HPDE6-E6E7 (cell line): ENCODE data around the gene PALM.
"Not testable (repeated sequence)": the region's sequence is repeated elsewhere in the genome, so short reads cannot be mapped to it uniquely, and the experiment has no call there.

Source experiments
- DNase-seq: peaks from one replicate; pipeline ENCODE4 v3.0.0; 2011; ENCODE audit warnings: missing footprints; ENCODE audit errors: extremely low spot score

Gene PALM

DNA sequence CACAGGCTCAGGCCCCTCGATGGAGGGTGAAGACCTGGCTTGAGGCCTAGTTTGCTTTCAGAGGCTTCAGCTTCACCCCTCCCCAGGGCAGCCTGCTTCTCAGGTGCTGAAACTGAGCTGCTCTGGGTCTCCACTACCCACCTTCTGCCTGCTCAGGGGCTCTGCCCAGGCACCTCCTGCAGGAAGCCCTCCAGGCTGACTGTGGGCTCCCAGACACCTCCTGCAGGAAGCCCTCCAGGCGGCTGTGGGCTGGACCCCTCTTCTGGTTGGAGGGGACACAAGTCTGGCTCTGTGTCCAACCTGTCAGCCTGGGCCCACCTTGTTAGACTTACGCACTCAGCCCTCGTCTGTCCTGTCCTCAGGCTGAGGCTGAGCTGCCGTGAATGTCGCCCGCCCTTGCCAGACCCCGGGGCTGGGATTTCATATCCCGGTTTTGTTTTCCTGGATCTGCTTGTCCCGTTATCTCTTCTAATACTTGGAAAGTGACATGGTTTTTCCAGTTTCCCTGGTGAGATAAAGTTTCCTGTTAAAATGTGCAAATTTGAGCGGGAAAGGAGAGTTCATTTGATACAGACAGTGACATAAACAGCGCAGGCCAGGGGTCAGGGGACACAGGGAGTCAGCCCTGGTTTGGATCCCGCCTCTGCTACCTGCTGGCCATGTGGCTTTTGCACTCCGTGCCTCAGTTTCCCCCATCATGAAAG, 21.4 kb downstream of the PALM start:
- no peak for DNase-seq

DNA sequence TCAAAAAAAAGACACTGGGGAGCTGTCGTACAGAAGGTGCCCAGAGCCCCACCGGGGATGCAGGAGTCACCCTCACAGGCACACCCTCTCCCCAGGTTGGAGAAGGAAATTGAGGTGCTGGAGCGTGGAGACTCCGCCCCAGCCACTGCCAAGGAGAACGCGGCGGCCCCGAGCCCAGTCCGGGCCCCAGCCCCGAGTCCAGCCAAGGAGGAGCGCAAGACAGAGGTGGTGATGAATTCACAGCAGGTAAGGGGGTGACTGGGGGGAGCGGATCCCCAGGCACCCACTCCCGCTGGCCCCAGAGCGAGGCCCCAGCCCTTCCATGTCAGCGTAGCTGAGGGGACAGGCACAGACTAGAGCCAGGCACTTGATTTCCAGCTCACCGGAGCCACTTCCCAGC, 22.3 kb downstream of the PALM start:
- DNase-seq = no peak

DNA sequence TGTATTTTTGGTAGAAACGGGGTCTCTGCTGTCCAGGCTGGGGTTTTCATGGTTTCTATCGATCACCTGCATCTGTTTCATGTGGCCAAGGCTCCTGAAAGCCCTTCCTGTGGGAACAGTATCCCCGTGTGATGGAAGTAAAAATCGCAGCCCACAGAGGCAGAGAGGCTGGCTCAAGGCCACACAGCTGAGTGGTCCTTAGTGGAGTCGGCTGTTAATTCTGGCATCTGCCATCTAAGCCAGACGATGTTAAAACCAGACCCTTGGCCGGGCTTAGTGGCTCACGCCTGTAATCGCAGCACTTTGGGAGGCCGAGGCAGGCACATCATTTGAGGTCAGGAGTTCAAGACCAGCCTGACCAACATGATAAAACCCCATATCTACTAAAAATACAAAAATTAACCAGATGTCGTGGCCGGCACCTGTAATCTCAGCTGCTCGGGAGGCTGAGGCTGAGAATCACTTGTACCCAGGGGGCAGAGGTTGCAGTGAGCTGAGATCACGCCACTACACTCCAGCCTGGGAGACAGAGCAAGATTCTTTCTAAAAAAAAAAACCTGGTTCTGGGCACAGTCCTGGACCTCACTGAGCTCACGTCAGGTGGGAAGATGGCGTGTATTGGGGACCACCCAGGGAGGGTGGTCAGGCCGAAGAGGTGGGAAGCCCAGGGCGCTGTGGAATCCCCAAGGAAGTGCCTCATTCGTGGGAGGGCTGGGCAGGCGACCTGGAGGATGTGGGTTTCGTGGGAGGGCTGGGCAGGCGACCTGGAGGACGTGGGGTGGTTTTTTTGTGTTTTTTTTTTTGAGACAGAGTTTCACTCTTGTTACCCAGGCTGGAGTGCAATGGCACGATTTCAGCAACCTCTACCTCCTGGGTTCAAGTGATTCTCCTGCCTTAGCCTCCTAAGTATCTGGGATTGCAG, 23.7 kb downstream of the PALM start:
- no peak for DNase-seq

DNA sequence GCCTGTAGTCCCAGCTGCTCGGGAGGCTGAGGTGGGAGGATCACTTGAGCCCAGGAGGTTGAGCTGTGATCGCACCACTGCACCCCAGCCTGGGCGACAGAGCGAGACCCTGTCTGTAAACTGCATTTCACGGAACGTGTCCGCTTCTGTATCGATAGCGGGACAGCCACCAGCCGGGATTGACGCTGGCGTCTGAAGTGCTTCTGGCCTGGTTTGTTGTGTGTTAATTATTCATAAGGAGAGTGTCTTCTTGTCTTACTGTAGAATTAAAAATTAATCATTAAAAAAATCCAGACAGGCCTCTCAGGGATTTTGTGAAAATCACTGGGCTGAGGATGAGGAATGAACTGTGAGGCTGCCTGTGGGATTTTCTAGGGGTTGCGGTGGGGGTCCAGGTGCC, 26.0 kb downstream of the PALM start:
- DNase-seq = no peak

DNA sequence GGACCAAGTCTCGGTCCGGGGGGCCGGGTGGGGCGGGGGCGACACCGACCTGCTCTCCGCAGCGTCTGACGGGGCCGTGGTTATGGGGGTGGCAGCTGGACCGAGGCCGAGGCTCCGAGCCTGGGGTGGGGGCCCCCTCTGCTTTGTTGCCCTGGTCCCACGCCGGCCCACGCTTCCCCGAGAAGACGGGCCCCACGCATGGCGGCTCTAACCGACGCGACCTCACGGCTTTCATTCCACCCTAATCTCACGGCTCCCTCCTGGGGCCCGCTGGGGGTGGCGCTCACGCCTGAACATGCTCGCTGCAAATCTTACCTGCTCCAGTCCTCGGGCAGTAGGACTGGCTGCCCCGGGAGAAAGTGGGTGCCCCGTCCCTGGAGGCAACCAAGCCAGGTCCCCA, 27.4 kb downstream of the PALM start:
- no peak for DNase-seq

DNA sequence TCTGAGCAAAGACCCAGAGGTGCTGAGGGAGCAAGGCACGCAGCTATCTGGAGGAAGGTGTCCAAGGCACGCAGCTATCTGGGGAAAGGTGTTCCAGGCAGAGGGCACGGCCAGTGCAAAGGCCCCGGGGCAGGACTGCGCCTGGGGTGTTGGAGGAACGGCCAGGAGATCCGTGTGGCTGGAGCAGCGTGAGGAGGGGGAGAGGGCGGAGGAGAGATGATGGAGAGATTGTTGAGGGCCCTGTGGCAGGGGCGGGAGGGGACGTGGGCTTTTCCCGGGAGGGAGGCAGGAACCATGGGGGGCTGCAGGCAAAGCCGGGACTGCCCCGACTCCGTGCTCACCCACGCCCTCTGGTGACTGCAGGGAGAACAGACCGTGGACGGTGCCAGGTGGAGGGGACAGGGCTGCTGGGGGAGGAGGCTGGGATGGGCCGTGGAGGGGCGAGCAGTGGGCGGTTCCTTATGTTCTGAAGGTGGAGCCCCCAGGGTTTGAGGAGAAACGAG, 28.9 kb downstream of the PALM start:
- DNase-seq = no peak

DNA sequence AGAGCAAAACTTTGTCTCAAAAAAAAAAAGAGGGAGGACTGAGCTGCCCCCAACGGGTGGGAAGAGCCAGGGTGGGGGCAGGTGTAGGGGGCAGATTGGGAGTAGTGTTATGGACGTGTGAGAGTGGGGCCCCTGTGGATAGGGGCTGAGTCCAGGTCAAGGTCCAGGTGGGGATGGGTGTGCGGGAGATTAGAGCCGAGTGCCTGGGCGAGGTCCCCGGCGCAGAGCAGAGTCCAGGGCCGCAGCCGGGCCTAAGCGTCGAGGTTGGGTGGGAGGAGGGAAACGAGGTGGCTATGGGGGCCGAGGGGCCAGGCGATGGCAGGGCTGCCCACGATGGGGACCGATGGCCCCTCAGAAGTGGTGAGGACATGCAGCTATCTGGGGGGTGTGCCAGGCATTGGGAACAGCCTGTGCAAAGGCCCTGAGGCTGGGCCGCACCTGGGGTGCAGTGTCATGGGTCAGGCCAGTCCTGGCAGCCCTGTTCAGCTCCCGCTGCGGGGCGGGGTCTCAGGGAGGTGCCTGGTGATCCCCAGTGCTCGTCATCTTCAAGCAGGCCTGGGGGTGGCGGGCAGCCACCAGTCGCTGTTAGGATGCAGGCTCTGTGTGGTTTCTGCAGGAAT, 29.9 kb downstream of the PALM start:
- no peak for DNase-seq

DNA sequence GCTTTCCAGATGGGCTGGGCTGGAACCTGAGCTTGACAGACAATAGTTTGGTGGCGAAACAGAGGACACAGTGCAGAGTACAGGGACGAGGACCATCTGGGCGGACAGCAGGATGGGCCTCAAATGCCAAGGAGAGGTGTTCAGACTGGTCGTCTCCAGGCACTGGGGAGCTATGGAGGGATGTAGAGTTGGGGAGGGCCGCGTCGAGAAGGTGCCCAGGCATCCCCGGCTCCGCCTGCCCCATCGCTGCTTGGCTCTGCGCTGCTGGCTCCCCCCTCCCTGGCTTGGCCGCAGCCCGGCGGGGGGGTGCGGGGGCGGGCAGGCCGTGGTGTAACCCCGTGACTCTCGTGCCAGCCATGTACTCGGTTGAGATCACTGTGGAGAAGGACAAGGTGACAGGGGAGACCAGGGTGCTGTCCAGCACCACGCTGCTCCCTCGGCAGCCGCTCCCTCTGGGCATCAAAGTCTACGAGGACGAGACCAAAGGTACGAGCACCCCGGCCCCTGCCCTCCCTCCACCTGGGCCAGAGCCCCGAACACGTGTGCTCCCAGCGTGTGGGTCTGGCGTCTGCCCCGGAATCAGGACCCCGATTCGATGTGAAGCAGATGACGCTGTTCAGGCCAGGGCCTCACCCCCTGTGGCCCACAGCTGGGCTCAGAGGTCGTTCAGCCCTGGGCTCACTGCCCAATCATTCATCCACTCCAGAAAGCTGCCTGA, 31.4 kb downstream of the PALM start:
- DNase-seq = no peak

DNA sequence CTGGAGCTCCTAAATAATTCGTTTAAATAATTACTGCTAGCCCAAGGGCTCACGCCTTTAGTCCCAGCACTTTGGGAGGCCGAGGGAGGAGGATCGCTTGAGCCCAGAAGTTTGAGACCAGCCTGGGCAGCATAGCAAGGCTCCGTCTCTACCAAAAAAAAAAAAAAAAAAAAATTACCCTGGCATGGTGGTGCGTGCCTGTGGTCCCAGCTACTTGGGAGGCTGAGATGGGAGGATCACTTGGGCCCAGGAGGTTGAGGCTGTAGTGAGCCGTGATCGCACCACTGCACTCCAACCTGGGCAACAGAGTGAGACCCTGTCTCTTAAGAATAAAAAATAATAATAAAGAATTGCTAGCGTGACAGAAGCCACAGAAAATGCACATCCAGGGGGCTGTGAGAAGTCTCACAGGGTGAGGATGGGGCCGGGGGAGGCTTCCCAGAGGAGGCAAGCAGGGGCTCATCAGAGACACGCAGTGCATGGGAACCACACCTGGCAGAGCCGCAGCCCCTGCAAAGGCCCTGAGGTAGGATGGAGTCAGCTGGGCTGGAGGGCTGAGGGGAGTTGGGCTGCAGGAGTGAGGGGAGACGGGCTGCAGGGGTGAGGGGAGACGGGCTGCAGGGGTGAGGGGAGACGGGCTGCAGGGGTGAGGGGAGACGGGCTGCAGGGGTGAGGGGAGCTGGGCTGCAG, 32.2 kb downstream of the PALM start:
- not testable (repeated sequence) for DNase-seq

DNA sequence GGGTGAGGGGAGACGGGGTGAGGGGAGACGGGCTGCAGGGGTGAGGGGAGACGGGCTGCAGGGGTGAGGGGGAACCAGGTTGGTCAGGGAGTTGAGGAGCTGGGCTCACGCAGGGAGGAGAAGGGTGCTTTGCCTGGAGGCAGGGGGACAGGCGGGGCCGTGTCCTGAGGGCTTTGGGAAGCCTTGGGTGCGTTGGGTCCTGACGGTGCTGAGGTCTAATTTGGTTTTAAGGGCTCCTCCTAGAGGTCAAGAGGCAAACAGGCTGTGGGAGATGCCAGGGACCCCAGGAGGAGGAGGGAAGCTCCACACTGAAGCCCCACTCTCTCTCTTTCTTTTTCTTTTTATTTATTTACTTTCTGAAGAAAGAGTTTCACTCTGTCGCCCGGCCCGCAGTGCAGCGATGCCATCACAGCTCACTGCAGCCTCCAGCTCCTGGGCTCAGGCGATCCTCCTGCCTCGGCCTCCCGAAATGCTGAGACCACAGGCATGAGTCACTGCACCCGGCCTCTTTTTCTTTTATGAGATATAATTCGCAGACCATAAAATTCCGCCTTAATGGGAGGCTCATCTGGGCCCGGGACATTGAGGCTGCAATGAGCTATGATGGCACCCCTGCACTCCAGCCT, 32.9 kb downstream of the PALM start:
- no peak for DNase-seq

DNA sequence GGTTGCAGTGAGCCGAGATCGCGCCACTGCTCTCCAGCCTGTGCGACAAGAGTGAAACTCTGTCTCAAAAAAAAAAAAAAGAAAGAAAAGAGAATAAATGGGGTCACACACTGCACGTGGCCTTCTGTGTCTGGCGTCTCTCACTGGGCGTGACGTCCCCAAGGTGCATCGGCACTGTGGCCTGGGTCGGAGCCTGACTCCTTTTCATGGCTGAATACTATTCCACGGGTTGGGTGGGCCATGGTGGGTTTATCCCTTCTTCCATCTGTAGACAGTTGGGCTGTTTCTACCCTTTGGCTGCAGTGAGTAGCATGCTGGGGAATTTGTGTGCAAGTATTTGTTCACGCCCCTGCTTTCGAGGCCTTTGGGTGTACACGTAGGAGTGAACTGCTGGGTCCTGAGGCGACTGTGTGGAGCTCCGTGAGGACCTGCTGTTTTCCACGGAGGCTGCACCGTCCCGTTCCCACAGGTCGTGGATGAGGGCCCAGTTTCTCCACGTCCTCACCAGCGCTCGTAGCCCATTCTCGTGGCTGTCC, 33.9 kb downstream of the PALM start:
- DNase-seq = no peak

DNA sequence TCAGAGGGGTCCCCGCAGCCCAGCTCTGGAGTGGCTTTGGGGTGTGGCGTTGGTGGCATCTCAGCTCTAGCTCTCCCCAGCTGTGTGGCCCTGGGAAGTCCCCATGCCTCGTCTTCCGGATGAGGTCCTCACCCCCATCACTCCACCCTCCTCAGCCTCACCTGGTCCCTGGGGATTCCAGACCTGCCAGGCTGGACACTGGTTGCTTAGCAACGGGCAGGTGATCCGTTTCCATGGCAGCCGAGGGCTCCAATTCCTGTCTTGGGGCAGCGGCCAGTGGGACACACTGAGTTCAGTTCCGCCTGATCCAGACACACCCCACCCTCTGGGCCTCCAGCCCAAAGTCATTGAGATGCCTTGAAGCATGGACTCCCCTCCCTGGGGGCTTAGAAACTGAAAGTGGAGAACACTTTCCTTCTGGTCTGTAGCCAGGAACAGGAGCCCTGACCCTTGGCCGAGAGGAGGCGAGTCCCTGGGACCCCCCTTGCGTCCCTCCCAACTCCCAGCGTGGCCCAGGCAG, 34.5 kb downstream of the PALM start:
- DNase-seq = no peak

DNA sequence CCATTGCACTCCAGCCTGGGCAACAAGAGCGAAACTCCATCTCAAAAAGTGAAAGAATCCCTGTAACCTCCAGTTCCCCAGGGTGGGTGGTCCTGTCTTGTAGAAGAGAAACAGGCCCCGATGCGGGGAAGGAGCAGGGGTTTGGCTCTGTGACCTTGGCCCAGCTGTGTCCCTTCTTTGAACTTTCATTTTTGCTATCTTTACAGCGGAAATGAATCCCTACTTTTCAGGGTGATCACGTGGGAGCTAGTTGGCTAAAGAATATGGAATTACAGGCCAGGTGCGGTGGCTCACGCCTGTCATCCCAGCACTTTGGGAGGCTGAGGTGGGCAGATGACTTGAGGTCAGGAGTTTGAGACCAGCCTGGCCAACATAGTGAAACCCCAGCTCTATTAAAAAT, 36.4 kb downstream of the PALM start:
- not testable (repeated sequence) for DNase-seq

DNA sequence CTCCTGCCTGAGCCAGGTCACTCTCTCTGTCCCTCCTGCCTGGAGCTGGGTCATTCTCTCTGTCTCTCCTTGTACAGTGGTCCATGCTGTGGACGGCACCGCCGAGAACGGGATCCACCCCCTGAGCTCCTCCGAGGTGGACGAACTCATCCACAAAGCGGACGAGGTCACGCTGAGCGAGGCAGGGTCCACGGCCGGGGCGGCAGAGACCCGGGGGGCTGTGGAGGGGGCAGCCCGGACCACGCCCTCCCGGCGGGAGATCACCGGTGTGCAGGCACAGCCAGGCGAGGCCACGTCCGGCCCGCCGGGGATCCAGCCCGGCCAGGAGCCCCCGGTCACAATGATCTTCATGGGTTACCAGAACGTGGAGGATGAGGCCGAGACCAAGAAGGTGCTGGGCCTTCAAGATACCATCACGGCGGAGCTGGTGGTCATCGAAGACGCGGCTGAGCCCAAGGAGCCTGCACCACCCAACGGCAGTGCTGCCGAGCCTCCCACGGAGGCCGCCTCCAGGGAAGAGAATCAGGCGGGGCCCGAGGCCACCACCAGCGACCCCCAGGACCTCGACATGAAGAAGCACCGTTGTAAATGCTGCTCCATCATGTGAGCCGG, 37.6 kb downstream of the PALM start:
- no peak for DNase-seq

DNA sequence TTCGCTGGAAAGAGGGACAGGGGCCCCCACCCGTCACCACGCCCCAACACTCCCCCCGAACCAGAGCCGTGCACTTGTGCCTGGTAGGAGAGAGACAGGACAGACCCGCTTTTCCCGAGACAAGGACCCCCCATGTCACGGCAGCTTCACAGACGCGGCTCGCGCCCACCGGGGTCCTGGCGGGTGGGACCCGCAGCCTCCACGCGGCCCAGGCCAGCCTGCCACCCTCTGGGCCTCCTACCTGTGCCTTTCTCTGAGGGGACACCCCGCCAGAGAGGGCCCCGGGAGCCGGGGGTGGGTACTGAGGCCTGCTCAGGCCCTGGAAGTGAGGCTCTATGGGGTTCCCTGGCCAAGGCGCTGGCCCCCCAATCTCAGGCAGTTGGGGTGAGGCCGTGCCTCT, 38.2 kb downstream of the PALM start:
- DNase-seq = no peak

DNA sequence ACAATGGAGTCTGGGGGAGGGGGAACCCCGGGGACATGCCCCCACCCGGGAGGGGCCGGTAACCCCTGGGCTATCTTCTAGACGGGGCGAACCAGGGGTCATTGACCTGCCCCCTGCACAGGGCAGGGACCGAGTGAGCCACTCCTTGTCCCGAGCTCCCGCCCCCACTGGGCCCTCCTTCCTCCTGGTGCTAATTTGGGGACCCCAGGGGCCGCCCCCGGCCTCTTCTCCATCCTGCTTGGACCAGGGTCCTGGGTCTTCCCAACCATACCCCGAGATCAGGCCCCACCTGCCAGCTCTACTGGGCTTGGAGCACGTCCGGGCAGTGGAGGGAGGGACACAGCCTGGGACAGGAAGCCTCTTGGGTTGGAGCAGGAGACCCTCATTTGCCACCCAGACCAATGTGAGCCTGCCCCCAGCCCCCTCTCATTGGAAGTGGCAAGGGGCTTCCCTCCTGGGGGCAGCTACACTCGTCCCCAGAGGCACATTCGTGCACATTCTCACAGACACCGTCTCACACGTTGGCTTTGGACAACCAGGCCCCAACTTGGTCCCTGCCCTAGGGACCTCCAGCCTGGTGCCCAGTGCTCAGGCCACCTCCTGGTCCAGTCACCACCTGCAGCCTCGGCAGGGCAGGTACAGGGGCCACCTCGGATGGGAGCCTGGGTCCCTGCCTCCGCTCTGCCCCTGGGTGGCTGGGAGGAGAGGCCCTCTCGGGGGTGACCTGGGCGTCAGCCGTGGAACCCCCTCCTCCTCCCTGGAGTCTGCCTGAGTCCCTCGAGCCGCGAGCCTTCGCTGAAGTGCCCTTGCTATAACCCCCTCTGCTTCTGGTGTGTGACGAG, 38.9 kb downstream of the PALM start:
- DNase-seq = no peak

DNA sequence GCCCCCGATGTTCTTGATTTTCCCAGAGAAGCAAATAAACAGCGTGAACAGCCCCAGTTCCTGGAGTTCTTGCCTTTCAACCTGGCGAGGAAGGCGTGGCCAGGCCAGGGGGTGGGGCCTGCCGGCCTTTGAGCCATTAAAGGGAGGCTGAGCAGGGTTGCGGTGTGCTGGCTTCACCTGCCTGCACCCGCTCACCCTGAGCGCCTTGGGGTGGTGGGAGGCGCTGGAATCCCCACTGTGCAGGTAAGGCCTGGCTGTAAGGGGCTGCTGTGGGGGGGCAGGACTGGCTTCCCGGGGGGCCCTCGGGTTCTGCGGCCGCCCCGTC, 39.5 kb downstream of the PALM start:
- no peak for DNase-seq

DNA sequence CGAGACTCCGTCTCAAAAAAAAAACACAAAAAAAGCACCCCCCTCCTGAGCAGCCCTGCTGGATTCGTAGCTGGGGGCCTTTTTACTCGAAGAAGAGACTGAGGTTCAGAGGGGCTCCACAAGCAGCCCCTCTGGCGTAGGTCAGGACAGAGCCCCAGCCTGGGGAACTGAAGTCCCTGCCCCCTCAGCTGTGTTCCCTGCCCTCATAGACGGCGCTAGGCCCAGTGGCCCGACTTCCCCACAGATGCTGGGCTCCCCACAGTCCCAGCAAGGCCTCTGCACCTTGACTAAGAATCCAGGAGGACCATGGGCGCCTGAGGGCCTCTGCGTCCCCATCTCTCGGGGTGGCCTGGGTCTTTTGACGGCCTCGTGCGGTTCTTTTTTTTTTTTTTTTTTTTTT, 41.1 kb downstream of the PALM start:
- no peak for DNase-seq
